Calu3 (cell line): ENCODE measurements around the gene NR5A1. TPM values are rescaled to one million over a fixed set of nuclear protein-coding genes. Genes with fewer than 3 reads are reported as not detected.

ENCODE experiments used
- BruUV-seq: library from RNA; stranded (reverse); fragments of 400-500 nt; replicated peaks from 2 replicates; lab custom pipeline; 2021; lab: Mats Ljungman, UMichigan
- CTCF ChIA-PET: fragments of 300-600 bp; sonication (Branson Sonifier 250); formaldehyde crosslinking; loops from one replicate; lab custom pipeline; 2022; ENCODE audit warnings: antibody characterized with exemption; lab: Charles Lee
- DNase-seq: peaks from one replicate; pipeline ENCODE4 v3.0.0; 2022
- H3K27ac Mint-ChIP-seq: one replicate; pipeline ENCODE4 v1.8.0; 2022; ENCODE audit warnings: mixed read lengths; ENCODE audit not compliant: unreplicated experiment
- H3K27me3 Mint-ChIP-seq: one replicate; pipeline ENCODE4 v1.8.0; 2022; ENCODE audit warnings: mixed read lengths; ENCODE audit not compliant: unreplicated experiment
- H3K36me3 Mint-ChIP-seq: one replicate; pipeline ENCODE4 v1.8.0; 2022; ENCODE audit warnings: mild to moderate bottlenecking, moderate library complexity, mixed read lengths; ENCODE audit not compliant: insufficient read depth, unreplicated experiment
- H3K4me1 Mint-ChIP-seq: one replicate; pipeline ENCODE4 v1.8.0; 2022; ENCODE audit warnings: mild to moderate bottlenecking, low read depth, mixed read lengths; ENCODE audit not compliant: unreplicated experiment
- H3K4me3 Mint-ChIP-seq: one replicate; pipeline ENCODE4 v1.8.0; 2022; ENCODE audit warnings: mild to moderate bottlenecking, low read depth, moderate library complexity, mixed read lengths; ENCODE audit not compliant: unreplicated experiment
- H3K9me3 Mint-ChIP-seq: one replicate; pipeline ENCODE4 v1.8.0; 2022; ENCODE audit warnings: low read depth, mixed read lengths; ENCODE audit not compliant: unreplicated experiment
- CTCF ChIP-seq: fragments of 200-600 bp; IDR thresholded peaks from one replicate; pipeline ENCODE4 v1.8.0; 2022; ENCODE audit warnings: antibody characterized with exemption; ENCODE audit not compliant: unreplicated experiment
- intact Hi-C: fragments of 100-400 bp; cut with micrococcal nuclease; formaldehyde crosslinking; loops from one replicate; pipeline ENCODE4 v1.10.0; 2022; ENCODE audit not compliant: unreplicated experiment
- total RNA-seq: library from RNA; stranded (reverse); gene quantifications from 2 replicates; pipeline ENCODE4 v1.2.3, GENCODE V29; 2022

NR5A1 gene
- total RNA-seq, 1 experiment from 2014 or later, result not detected

DNA sequence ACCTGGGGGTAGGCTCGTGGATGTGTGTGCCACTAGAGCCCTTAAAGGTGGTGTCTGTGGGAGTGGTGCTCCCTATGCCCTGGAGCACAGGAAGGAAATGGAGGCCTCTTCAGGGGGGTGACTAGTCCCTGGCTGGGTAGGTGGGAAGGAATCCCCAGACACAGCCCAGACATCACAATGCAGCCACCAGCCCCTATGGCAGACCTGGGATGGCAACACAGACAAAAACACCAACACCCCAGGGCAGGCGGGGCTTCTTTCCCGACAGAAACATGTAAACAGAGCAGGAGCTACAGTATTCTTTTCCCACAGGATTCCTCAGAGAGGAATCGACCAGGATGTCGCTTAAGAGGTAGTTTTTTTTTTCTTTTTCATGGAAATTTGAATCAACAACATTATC is 10.4 kb upstream of the NR5A1 start:
- CTCF ChIA-PET, result interaction anchor here (0.7 kb wide), 1 partner anchor 12 kb away, joined by 3 read pairs; no protein-coding TSS in a partner anchor
- no peak for DNase-seq
- BruUV-seq, result no TSS peak
- Mint-ChIP-seq H3K27me3 (no peaks in the 10 kb centered on the region), H3K36me3 (peaks cover 5% of the 10 kb centered on the region), H3K9me3 (no peaks in the 10 kb centered on the region), H3K4me3 (no peak overlapping the region), H3K27ac (no peak overlapping the region), H3K4me1 (no peaks in the 10 kb centered on the region)
- intact Hi-C loops, result no loop called here
- no peak for TF ChIP-seq CTCF

DNA sequence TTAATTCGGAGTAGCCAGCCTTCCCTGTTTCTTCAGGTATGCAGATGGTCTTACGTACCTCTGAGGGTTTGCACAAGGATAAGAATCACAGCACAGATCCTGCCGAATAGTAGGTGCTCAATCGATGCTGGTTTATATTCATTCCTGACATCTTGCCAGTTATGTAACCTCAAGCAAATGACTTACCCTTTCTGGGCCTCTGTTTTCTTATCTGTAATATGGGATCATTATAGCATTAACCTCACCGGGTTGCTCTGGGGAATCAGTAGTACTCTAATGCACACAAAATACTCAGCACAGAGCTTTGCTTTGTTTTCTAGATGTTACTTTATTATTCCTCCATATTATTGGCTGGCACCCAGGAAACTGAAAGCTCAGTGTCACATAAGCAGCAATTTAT is 7.7 kb upstream of the NR5A1 start:
- no peak overlapping the region for H3K27ac Mint-ChIP-seq
- CTCF ChIA-PET, result no interaction called here
- no peak overlapping the region for H3K4me3 Mint-ChIP-seq
- H3K27me3 Mint-ChIP-seq, result no peaks in the 10 kb centered on the region
- BruUV-seq, result no TSS peak
- TF ChIP-seq CTCF, result no peak
- peaks cover 10% of the 10 kb centered on the region for H3K4me1 Mint-ChIP-seq
- DNase-seq, result no peak
- intact Hi-C loops, result no loop called here
- no peaks in the 10 kb centered on the region for H3K36me3 Mint-ChIP-seq
- H3K9me3 Mint-ChIP-seq, result no peaks in the 10 kb centered on the region

DNA sequence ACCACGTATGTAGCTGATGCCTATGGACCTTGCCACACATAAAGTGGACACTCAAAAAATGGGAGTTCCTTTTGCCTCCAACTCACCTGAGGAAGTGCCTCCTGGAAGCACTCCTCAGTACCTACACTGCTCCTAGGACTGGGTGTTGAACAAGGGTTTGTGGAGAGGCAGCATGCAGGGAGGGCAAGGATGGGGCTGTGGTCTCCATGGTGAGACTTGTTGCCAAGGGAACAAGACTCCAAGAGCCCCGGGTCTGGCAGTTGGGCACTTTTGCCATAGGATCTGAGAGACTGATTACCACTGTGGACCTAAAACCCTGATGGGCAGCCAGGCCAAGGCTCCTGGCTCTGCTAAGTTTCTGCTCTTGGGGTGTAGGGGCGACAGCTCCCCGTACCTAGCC is 6.9 kb upstream of the NR5A1 start:
- peaks cover 10% of the 10 kb centered on the region for H3K4me1 Mint-ChIP-seq
- no peak overlapping the region for H3K27ac Mint-ChIP-seq
- no peak for DNase-seq
- CTCF ChIA-PET, result no interaction called here
- no peak overlapping the region for H3K4me3 Mint-ChIP-seq
- no peaks in the 10 kb centered on the region for H3K9me3 Mint-ChIP-seq
- H3K27me3 Mint-ChIP-seq, result no peaks in the 10 kb centered on the region
- TF ChIP-seq CTCF, result no peak
- no TSS peak for BruUV-seq
- no peaks in the 10 kb centered on the region for H3K36me3 Mint-ChIP-seq
- intact Hi-C loops, result no loop called here

GRCh38 chr9:124513376-124513994 is 6.3 kb upstream of the NR5A1 start:
- no TSS peak for BruUV-seq
- peaks cover 10% of the 10 kb centered on the region for H3K4me1 Mint-ChIP-seq
- no peaks in the 10 kb centered on the region for H3K36me3 Mint-ChIP-seq
- CTCF ChIA-PET, result no interaction called here
- TF ChIP-seq CTCF, result no peak
- no peak for DNase-seq
- no peak overlapping the region for H3K27ac Mint-ChIP-seq
- H3K4me3 Mint-ChIP-seq, result no peak overlapping the region
- intact Hi-C loops, result no loop called here
- no peaks in the 10 kb centered on the region for H3K27me3 Mint-ChIP-seq
- H3K9me3 Mint-ChIP-seq, result no peaks in the 10 kb centered on the region
